Prostate gland (tissue), 2 donors: Measurements from ENCODE around the gene SLC5A10. TPM values are rescaled to one million over a fixed set of nuclear protein-coding genes. Genes with fewer than 3 reads are reported as not detected.

ENCODE experiments used
- DNase-seq: peaks from one replicate; pipeline ENCODE4 v3.0.0-alpha.2; 2019; ENCODE audit warnings: low spot score
- H3K27ac ChIP-seq, 2 donors: fragments of 200-600 bp; sonication (generic); 2 replicates each; pipeline ENCODE4 v1.5.1; 2017 to 2019
- H3K27me3 ChIP-seq: fragments of 200-600 bp; sonication (generic); replicated peaks from 2 replicates; pipeline ENCODE4 v1.5.1; 2019; ENCODE audit not compliant: insufficient read depth
- H3K36me3 ChIP-seq, 2 donors: fragments of 200-600 bp; sonication (generic); 1 replicate in 1 of 2; 2 replicates in 1 of 2; pipeline versions ENCODE4 v1.5.1 to v1.8.1; 2017 to 2019
- H3K4me1 ChIP-seq: fragments of 200-600 bp; sonication (generic); replicated peaks from 2 replicates; pipeline ENCODE4 v1.5.1; 2019
- H3K4me3 ChIP-seq, 2 donors: fragments of 200-600 bp; sonication (generic); 2 replicates each; pipeline ENCODE4 v1.5.1; 2017 to 2019
- H3K9me3 ChIP-seq: fragments of 200-600 bp; sonication (generic); 2 replicates; pipeline ENCODE4 v1.5.1; 2017
- POLR2A ChIP-seq: fragments of 450-650 bp; IDR thresholded peaks from one replicate; pipeline ENCODE4 v1.6.1; 2016; ENCODE audit warnings: antibody characterized with exemption, mild to moderate bottlenecking
- POLR2AphosphoS5 ChIP-seq: sonication (generic); formaldehyde crosslinking; IDR thresholded peaks from one replicate; pipeline ENCODE4 v1.6.1; 2017; ENCODE audit warnings: antibody characterized with exemption
- WGBS: methylation state at CpG from one replicate; pipeline ENCODE4 v1.1.5; 2018; 5-methylcytosine and 5-hydroxymethylcytosine counted together
- intact Hi-C: fragments of 100-400 bp; cut with DNase I; formaldehyde crosslinking; loops from one replicate; pipeline ENCODE4 v1.14.2; 2022
- total RNA-seq, 2 donors: library from RNA; depleted of rRNA; stranded (reverse); fragments of >200 nt; gene quantifications; one replicate each; pipeline ENCODE4 v1.1.0, GENCODE V29; 2016
- TF ChIP-seq, protein P1 (sequence below), 4 experiments: fragments of 200-600 bp in 2 of 4; fragments of 450-650 bp in 2 of 4; sonication (generic) in 2 of 4; IDR thresholded peaks; 1 replicate in 3 of 4; 2 replicates in 1 of 4; pipeline ENCODE4 v1.5.1; 2016 to 2019; ENCODE audit warnings: antibody characterized with exemption in 4 of 4, mild to moderate bottlenecking in 2 of 4, moderate library complexity in 2 of 4

The SLC5A10 gene
- total RNA-seq, 2 donors from 2014 or later = not detected

DNA sequence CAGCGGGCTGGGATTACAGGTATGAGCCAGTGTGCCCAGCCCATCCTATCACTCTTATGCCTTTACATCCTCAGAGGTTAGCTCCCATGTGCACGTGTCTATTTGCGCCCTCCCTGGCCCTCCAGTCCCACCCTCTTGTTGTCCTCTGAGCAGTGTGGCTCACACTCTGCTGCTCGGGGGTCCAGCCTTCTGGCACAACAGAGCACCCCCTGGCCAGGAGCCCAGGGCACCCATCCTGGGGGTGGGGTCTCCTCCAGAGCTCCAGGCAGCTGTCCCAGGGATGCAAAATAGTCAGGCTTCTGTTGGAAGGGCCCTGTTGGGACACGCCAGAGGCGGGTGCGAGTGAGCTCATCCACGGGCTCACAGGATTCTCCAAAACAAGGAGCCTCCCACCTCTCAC lies 64.3 kb downstream of the SLC5A10 start:
- H3K36me3 ChIP-seq = no peaks in the 10 kb centered on the region
- H3K27me3 ChIP-seq = no peaks in the 10 kb centered on the region
- H3K27ac ChIP-seq = no peak overlapping the region
- 56% methylated on average over 8 of the region's 8 CpGs for WGBS
- no peak for DNase-seq
- TF ChIP-seq POLR2AphosphoS5 (no peak), POLR2A (no peak)
- TF ChIP-seq, protein P1, sequence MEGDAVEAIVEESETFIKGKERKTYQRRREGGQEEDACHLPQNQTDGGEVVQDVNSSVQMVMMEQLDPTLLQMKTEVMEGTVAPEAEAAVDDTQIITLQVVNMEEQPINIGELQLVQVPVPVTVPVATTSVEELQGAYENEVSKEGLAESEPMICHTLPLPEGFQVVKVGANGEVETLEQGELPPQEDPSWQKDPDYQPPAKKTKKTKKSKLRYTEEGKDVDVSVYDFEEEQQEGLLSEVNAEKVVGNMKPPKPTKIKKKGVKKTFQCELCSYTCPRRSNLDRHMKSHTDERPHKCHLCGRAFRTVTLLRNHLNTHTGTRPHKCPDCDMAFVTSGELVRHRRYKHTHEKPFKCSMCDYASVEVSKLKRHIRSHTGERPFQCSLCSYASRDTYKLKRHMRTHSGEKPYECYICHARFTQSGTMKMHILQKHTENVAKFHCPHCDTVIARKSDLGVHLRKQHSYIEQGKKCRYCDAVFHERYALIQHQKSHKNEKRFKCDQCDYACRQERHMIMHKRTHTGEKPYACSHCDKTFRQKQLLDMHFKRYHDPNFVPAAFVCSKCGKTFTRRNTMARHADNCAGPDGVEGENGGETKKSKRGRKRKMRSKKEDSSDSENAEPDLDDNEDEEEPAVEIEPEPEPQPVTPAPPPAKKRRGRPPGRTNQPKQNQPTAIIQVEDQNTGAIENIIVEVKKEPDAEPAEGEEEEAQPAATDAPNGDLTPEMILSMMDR (IDR thresholded peaks at IDR 0.05) = no peak
- H3K4me1 ChIP-seq = no peaks in the 10 kb centered on the region
- H3K9me3 ChIP-seq = no peaks in the 10 kb centered on the region
- intact Hi-C loops = no loop called here
- H3K4me3 ChIP-seq = no peak overlapping the region

DNA sequence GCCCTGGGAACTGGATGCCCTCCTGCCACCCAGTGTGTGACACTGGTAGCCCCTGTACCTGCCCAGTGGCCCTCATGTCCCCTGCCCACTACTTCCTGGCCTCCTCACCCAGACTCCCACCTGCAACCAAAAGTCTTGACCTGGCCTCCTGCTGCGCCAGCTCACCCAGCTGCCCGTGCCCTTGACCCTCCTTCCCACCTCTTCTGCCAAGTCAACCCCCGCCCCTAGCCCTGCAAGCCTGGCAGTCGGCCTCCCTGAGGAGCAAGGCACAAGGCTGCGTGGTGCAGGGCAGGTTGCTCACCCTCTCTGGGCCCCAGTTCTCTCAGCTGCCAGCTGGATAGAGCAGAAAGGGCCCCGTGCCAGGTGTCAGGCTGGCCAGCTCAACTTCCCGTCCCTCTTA lies 64.9 kb downstream of the SLC5A10 start:
- TF ChIP-seq POLR2AphosphoS5 (no peak), POLR2A (no peak)
- TF ChIP-seq, protein P1 (IDR thresholded peaks at IDR 0.05) = no peak
- H3K27ac ChIP-seq = no peak overlapping the region
- intact Hi-C loops = no loop called here
- H3K4me3 ChIP-seq = no peak overlapping the region
- no peaks in the 10 kb centered on the region for H3K27me3 ChIP-seq
- no peaks in the 10 kb centered on the region for H3K4me1 ChIP-seq
- DNase-seq = no peak
- H3K36me3 ChIP-seq = no peaks in the 10 kb centered on the region
- WGBS = 76% methylated on average over 7 of the region's 7 CpGs
- H3K9me3 ChIP-seq = no peaks in the 10 kb centered on the region

DNA sequence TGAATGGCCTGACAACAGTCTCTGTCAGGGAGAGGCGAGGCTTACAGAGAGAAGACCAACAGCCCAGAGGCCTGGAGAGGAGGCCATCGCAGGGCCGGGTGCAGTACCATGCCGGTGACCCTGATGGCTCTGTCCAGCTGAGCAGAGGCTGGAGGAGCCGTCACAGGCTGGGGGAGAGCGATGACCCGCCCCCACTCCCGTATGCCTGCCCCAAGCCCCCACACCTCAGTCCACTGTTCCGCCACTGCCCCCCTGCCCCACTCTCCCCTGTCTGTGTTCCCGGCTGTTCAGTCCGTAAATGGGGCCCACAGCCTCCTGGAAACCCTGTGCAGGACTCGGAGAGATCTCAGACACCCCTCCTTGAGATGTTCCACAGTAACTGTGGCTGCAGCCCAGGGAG lies 65.4 kb downstream of the SLC5A10 start:
- H3K27ac ChIP-seq = no peak overlapping the region
- intact Hi-C loops = no loop called here
- no peak overlapping the region for H3K4me3 ChIP-seq
- no peaks in the 10 kb centered on the region for H3K4me1 ChIP-seq
- H3K27me3 ChIP-seq = no peaks in the 10 kb centered on the region
- WGBS = 84% methylated on average over 12 of the region's 12 CpGs
- DNase-seq = no peak
- TF ChIP-seq POLR2AphosphoS5 = no peak
- TF ChIP-seq, protein P1 (IDR thresholded peaks at IDR 0.05) = no peak
- no peak for TF ChIP-seq POLR2A
- no peaks in the 10 kb centered on the region for H3K36me3 ChIP-seq
- no peaks in the 10 kb centered on the region for H3K9me3 ChIP-seq

DNA sequence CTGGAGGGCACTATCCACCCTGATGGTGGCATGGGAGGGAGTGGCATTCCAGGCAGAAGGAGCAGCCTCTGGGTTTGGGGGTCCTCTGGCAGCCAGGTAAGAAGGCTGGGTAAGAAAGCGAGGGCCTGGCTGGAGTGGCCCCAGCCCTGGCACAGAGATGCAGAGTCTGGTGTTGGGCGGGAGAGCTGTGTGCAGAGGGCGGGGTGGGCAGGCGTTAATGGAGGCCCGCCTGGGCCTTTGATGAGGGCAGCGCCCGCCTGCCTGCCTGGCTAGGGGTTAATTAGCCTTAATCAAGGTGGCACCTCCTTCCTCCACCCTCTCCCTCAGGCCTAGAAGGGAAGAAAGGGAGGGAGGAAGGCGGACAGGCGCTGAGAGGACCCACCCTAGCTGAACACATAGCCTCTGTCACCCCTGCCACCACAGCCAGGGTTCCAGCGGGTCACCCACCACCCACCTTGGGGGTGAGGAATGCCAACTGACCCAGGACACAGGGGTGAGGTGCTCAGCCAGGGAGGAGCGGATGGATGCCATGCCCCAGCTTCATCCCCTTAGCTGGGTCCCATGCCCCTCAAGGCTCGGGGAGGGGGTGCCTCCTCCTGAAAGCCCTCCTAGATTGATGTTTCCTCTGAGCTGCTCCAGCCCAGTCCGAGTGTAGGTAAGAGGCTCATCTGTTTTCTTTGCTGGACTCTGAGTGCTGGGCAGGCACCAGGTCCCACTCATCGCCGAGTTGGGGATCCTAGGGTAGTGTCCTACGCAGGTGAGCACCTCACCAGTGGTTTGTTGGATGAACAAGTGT lies 66.0 kb downstream of the SLC5A10 start:
- Histone ChIP-seq H3K27me3 (no peaks in the 10 kb centered on the region), H3K4me3 (no peak overlapping the region), H3K4me1 (no peaks in the 10 kb centered on the region), H3K36me3 (no peaks in the 10 kb centered on the region), H3K9me3 (no peaks in the 10 kb centered on the region), H3K27ac (no peak overlapping the region)
- WGBS = 89% methylated on average over 16 of the region's 16 CpGs
- intact Hi-C loops = no loop called here
- DNase-seq = no peak
- TF ChIP-seq POLR2AphosphoS5 (no peak), POLR2A (no peak)
- TF ChIP-seq, protein P1 (IDR thresholded peaks at IDR 0.05) = no peak

DNA sequence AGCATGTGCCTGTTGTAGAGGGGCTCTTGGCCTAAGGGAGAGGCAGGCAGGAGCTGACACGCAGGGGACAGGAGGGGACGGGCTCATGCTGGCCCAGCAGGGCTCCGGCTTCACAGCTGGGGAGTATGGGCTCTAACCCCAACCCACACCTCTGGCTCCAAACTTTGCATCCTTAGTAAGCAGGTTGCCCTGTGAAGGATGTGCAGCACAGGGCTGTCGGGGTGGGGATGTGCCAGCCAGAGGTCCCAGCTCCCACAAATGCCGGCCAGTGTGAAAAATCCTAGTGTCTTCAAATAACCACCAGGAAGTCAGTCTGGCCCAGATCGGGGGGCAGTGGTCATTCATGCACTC lies 66.6 kb downstream of the SLC5A10 start:
- TF ChIP-seq, protein P1 (IDR thresholded peaks at IDR 0.05) = no peak
- no peak for TF ChIP-seq POLR2A
- TF ChIP-seq POLR2AphosphoS5 = no peak
- H3K4me1 ChIP-seq = no peaks in the 10 kb centered on the region
- DNase-seq = no peak
- no peaks in the 10 kb centered on the region for H3K36me3 ChIP-seq
- H3K4me3 ChIP-seq = no peak overlapping the region
- intact Hi-C loops = no loop called here
- WGBS = 82% methylated on average over 6 of the region's 6 CpGs
- no peaks in the 10 kb centered on the region for H3K9me3 ChIP-seq
- no peaks in the 10 kb centered on the region for H3K27me3 ChIP-seq
- no peak overlapping the region for H3K27ac ChIP-seq
